C4-2B (cell line): ENCODE data around the gene KLK13.

Experiments used
- H3K27ac ChIP-seq: fragments of 450-650 bp; 2 replicates; pipeline ENCODE4 v1.5.1; 2017
- CTCF ChIP-seq: fragments of 450-650 bp; conservative IDR thresholded peaks from 2 replicates; pipeline ENCODE4 v1.5.1; 2017; ENCODE audit warnings: mild to moderate bottlenecking
- ZFX ChIP-seq: fragments of 450-650 bp; IDR thresholded peaks from 2 replicates; pipeline ENCODE4 v1.6.1; 2017

Gene KLK13

GRCh38 chr19:51020988-51021651, 43.8 kb downstream of the KLK13 start:
- H3K27ac ChIP-seq = no peak overlapping the region
- TF ChIP-seq CTCF (peak; percentile 94), ZFX (no peak)

GRCh38 chr19:51019544-51019925, 45.4 kb downstream of the KLK13 start, which contains the start of gene KLK10:
Gene KLK10 (minus strand): TSS chr19:51019709. CDS start chr19:51019130, 579 bp downstream.
- no peak for TF ChIP-seq CTCF
- TF ChIP-seq ZFX = no peak
- no peak within 1 kb of the TSS for H3K27ac ChIP-seq

GRCh38 chr19:51018745-51019543, 45.9 kb downstream of the KLK13 start:
- no peak for TF ChIP-seq CTCF
- TF ChIP-seq ZFX = no peak
- H3K27ac ChIP-seq = no peak overlapping the region

- no peak overlapping the region for H3K27ac ChIP-seq
- no peak for TF ChIP-seq ZFX
- peak; percentile 96 for TF ChIP-seq CTCF
These were observed 47.9 kb downstream of the KLK13 start for GRCh38 chr19:51016798-51017683.

GRCh38 chr19:51015691-51016267, 49.1 kb downstream of the KLK13 start:
- TF ChIP-seq CTCF (no peak), ZFX (no peak)
- H3K27ac ChIP-seq = no peak overlapping the region

- TF ChIP-seq CTCF (no peak), ZFX (no peak)
- H3K27ac ChIP-seq = no peak overlapping the region
These were observed 50.6 kb downstream of the KLK13 start for GRCh38 chr19:51014242-51014641.
